ENCODE results near the gene C16orf89.

C16orf89 gene

DNA sequence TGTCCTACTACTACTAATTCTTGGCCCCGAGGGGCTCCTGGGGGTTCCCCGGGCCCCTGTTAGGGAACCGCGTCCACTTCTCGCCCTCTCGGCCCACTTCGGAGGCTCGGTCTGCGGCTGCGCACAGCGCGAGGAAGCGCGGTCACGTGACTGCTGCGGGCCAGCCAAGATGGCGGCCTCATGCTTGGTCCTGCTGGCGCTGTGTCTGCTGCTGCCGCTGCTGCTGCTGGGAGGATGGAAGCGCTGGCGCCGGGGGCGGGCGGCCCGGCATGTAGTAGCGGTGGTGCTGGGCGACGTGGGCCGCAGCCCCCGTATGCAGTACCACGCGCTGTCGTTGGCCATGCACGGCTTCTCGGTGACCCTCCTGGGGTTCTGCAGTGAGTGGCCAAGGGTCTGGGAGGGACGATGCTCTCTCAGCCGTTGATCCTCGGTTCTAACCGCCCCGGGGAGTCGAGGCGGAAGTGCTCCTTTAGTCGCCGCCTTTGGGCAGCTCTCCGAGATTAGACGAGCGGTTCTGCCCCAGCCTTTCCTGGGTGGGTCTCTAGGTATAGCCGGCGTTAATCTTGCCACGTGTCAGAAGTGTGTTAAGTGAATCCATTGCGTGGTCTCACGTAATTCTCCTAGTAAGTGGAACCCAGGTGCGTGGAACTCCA, 6.1 kb upstream of the C16orf89 start, which contains the start of gene ALG1:
Gene ALG1 (plus strand): TSS at position 163 of the 653 bp plus-strand sequence. CDS start 7 bp downstream, at position 170.
- 1 to 2% methylated on average over 53 of the region's 53 CpGs for WGBS, 2 experiments
- H3K4me3 ChIP-seq (ENCODE audit: insufficient read depth, low read depth, low read length): peak within 1 kb of the TSS; percentile 77
- no peaks in the 10 kb centered on the region for H3K9me3 ChIP-seq (ENCODE audit: control insufficient read depth, low read length)
- no peaks in the 10 kb centered on the region for H3K27me3 ChIP-seq (ENCODE audit: control insufficient read depth, insufficient read depth, low read length, poor library complexity, severe bottlenecking)
- H3K36me3 ChIP-seq (ENCODE audit: control insufficient read depth, insufficient read depth, low read length): no peaks in the 10 kb centered on the region
- H3K4me1 ChIP-seq (ENCODE audit: control insufficient read depth, insufficient read depth, low read length): peaks cover 4% of the 10 kb centered on the region
- no peak within 1 kb of the TSS for H3K27ac ChIP-seq (ENCODE audit: insufficient read depth, low read depth, low read length, poor library complexity, severe bottlenecking)

- Histone ChIP-seq H3K9me3 (ENCODE audit: control insufficient read depth, low read length) (no peaks in the 10 kb centered on the region), H3K4me1 (ENCODE audit: control insufficient read depth, insufficient read depth, low read length) (peaks cover 4% of the 10 kb centered on the region), H3K36me3 (ENCODE audit: control insufficient read depth, insufficient read depth, low read length) (no peaks in the 10 kb centered on the region), H3K27ac (ENCODE audit: insufficient read depth, low read depth, low read length, poor library complexity, severe bottlenecking) (no peak overlapping the region), H3K27me3 (ENCODE audit: control insufficient read depth, insufficient read depth, low read length, poor library complexity, severe bottlenecking) (no peaks in the 10 kb centered on the region), H3K4me3 (ENCODE audit: insufficient read depth, low read depth, low read length) (peak overlapping the region; percentile 77)
- WGBS, 2 experiments: 83 to 87% methylated on average over 7 of the region's 7 CpGs
Observed at GRCh38 chr16:5071341-5071680, 5.6 kb upstream of the C16orf89 start.

- WGBS, 2 experiments: 90 to 93% methylated on average over 15 of the region's 15 CpGs
- H3K36me3 ChIP-seq (ENCODE audit: control insufficient read depth, insufficient read depth, low read length): no peaks in the 10 kb centered on the region
Observed at GRCh38 chr16:5070431-5071186, 4.9 kb upstream of the C16orf89 start.

GRCh38 chr16:5069854-5070253, 4.1 kb upstream of the C16orf89 start:
- 88 to 94% methylated on average over 9 of the region's 9 CpGs for WGBS, 2 experiments
- H3K4me3 ChIP-seq (ENCODE audit: insufficient read depth, low read depth, low read length): no peak overlapping the region
- no peaks in the 10 kb centered on the region for H3K36me3 ChIP-seq (ENCODE audit: control insufficient read depth, insufficient read depth, low read length)
- H3K9me3 ChIP-seq (ENCODE audit: control insufficient read depth, low read length): no peaks in the 10 kb centered on the region
- no peaks in the 10 kb centered on the region for H3K27me3 ChIP-seq (ENCODE audit: control insufficient read depth, insufficient read depth, low read length, poor library complexity, severe bottlenecking)
- H3K4me1 ChIP-seq (ENCODE audit: control insufficient read depth, insufficient read depth, low read length): peaks cover 4% of the 10 kb centered on the region
- no peak overlapping the region for H3K27ac ChIP-seq (ENCODE audit: insufficient read depth, low read depth, low read length, poor library complexity, severe bottlenecking)

More at GRCh38 chr16:5070431-5071186, 4.9 kb upstream of the C16orf89 start:
- Histone ChIP-seq H3K4me1 (ENCODE audit: control insufficient read depth, insufficient read depth, low read length) (peaks cover 4% of the 10 kb centered on the region), H3K4me3 (ENCODE audit: insufficient read depth, low read depth, low read length) (no peak overlapping the region), H3K27me3 (ENCODE audit: control insufficient read depth, insufficient read depth, low read length, poor library complexity, severe bottlenecking) (no peaks in the 10 kb centered on the region), H3K27ac (ENCODE audit: insufficient read depth, low read depth, low read length, poor library complexity, severe bottlenecking) (no peak overlapping the region), H3K9me3 (ENCODE audit: control insufficient read depth, low read length) (no peaks in the 10 kb centered on the region)

DNA sequence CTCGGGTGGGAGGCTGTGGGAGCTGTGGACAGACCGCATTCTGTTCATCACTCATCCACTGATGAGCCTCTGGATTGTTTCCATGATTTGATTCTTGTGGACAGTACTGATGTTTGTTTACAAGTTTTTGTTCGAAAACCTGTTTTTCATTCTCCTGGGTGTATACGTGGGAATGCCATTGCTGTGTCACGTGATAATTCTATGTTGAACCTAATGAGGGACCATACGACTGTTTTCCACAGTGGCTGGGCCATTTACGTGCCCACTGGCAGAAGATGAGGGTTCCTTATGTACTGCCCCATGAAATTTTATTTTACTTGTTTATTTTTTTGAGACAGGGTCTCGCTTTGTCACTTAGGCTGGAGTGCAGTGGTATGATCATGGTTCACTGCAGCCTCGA, 3.3 kb upstream of the C16orf89 start:
- H3K36me3 ChIP-seq (ENCODE audit: control insufficient read depth, insufficient read depth, low read length): no peaks in the 10 kb centered on the region
- H3K4me1 ChIP-seq (ENCODE audit: control insufficient read depth, insufficient read depth, low read length): peaks cover 4% of the 10 kb centered on the region
- H3K27me3 ChIP-seq (ENCODE audit: control insufficient read depth, insufficient read depth, low read length, poor library complexity, severe bottlenecking): no peaks in the 10 kb centered on the region
- H3K4me3 ChIP-seq (ENCODE audit: insufficient read depth, low read depth, low read length): no peak overlapping the region
- H3K27ac ChIP-seq (ENCODE audit: insufficient read depth, low read depth, low read length, poor library complexity, severe bottlenecking): no peak overlapping the region
- H3K9me3 ChIP-seq (ENCODE audit: control insufficient read depth, low read length): no peaks in the 10 kb centered on the region
- 90 to 93% methylated on average over 9 of the region's 9 CpGs for WGBS, 2 experiments

DNA sequence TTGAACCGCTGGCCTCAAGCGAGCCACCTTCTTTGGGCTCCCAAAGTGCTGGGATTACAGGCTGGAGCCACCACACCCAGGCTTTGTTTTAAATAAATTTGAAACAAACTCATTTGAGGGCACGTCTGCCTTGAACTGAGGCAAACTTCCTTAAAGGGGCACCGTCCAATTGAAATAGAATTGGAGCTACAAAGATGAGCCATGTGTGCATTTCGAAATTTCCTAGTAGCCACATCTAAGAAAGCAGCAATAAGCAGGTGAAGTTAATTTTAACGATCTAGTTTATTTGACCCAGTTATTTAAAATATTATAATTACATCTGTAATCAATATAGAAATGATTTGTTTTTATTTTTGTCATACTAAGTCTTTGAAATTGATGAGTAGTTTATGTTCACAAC, 755 bp upstream of the C16orf89 start:
- WGBS, 2 experiments: 86 to 91% methylated on average over 5 of the region's 6 CpGs
- Histone ChIP-seq H3K4me1 (ENCODE audit: control insufficient read depth, insufficient read depth, low read length) (no peaks in the 10 kb centered on the region), H3K27ac (ENCODE audit: insufficient read depth, low read depth, low read length, poor library complexity, severe bottlenecking) (no peak overlapping the region), H3K27me3 (ENCODE audit: control insufficient read depth, insufficient read depth, low read length, poor library complexity, severe bottlenecking) (no peaks in the 10 kb centered on the region), H3K4me3 (ENCODE audit: insufficient read depth, low read depth, low read length) (no peak overlapping the region), H3K9me3 (ENCODE audit: control insufficient read depth, low read length) (no peaks in the 10 kb centered on the region), H3K36me3 (ENCODE audit: control insufficient read depth, insufficient read depth, low read length) (no peaks in the 10 kb centered on the region)

DNA sequence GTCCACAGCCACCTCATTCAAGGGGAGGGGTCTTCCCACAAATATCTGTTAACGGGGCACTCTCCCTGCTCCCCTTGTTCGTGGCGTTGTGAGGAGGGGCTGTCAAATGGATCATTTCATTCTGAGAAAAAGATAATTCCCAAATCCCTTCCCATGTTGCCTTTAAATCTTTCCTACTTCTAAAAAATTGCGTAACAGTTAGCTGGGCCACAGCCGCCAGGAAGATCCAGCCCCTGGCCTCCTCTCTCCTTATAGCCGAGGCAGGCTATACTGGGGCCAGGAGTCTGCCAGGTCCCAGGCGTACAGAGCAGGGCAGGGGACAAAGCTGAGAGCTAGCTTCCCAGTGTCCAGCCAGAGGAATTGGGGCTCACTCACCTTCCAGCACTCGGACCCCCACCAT, 430 bp downstream of the C16orf89 start:
- H3K9me3 ChIP-seq (ENCODE audit: control insufficient read depth, low read length): no peaks in the 10 kb centered on the region
- no peaks in the 10 kb centered on the region for H3K36me3 ChIP-seq (ENCODE audit: control insufficient read depth, insufficient read depth, low read length)
- no peak overlapping the region for H3K27ac ChIP-seq (ENCODE audit: insufficient read depth, low read depth, low read length, poor library complexity, severe bottlenecking)
- no peaks in the 10 kb centered on the region for H3K27me3 ChIP-seq (ENCODE audit: control insufficient read depth, insufficient read depth, low read length, poor library complexity, severe bottlenecking)
- no peak overlapping the region for H3K4me3 ChIP-seq (ENCODE audit: insufficient read depth, low read depth, low read length)
- 90 to 93% methylated on average over 8 of the region's 8 CpGs for WGBS, 2 experiments
- no peaks in the 10 kb centered on the region for H3K4me1 ChIP-seq (ENCODE audit: control insufficient read depth, insufficient read depth, low read length)

DNA sequence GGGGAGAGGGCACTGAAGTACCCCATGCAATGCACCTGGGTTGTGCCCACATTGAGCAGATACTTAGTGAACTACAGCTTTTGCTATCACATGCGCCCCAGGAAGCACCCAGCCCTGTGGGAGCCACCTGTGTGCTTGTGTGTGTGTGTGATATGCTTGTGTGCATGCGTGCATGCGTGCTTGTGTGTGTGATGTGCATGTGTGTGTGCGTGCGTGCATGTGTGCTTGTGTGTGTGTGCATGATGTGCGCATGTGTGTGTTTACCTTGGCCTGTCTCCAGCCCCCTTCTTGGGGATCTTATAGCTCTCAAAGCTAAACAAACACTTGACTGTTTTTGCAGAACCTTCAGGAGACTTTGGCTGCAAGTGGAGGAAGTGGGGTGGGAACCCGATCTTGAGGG, 841 bp downstream of the C16orf89 start:
- no peaks in the 10 kb centered on the region for H3K9me3 ChIP-seq (ENCODE audit: control insufficient read depth, low read length)
- H3K36me3 ChIP-seq (ENCODE audit: control insufficient read depth, insufficient read depth, low read length): no peaks in the 10 kb centered on the region
- no peaks in the 10 kb centered on the region for H3K27me3 ChIP-seq (ENCODE audit: control insufficient read depth, insufficient read depth, low read length, poor library complexity, severe bottlenecking)
- no peak overlapping the region for H3K27ac ChIP-seq (ENCODE audit: insufficient read depth, low read depth, low read length, poor library complexity, severe bottlenecking)
- H3K4me3 ChIP-seq (ENCODE audit: insufficient read depth, low read depth, low read length): no peak overlapping the region
- WGBS, 2 experiments: 89 to 94% methylated on average over 7 of the region's 7 CpGs
- peaks cover 2% of the 10 kb centered on the region for H3K4me1 ChIP-seq (ENCODE audit: control insufficient read depth, insufficient read depth, low read length)

GRCh38 chr16:5062790-5063765, 2.7 kb downstream of the C16orf89 start:
- Histone ChIP-seq H3K4me1 (ENCODE audit: control insufficient read depth, insufficient read depth, low read length) (peaks cover 8% of the 10 kb centered on the region), H3K4me3 (ENCODE audit: insufficient read depth, low read depth, low read length) (no peak overlapping the region), H3K27ac (ENCODE audit: insufficient read depth, low read depth, low read length, poor library complexity, severe bottlenecking) (no peak overlapping the region), H3K9me3 (ENCODE audit: control insufficient read depth, low read length) (no peaks in the 10 kb centered on the region), H3K27me3 (ENCODE audit: control insufficient read depth, insufficient read depth, low read length, poor library complexity, severe bottlenecking) (no peaks in the 10 kb centered on the region), H3K36me3 (ENCODE audit: control insufficient read depth, insufficient read depth, low read length) (no peaks in the 10 kb centered on the region)
- WGBS, 2 experiments: 80 to 81% methylated on average over 19 of the region's 19 CpGs

DNA sequence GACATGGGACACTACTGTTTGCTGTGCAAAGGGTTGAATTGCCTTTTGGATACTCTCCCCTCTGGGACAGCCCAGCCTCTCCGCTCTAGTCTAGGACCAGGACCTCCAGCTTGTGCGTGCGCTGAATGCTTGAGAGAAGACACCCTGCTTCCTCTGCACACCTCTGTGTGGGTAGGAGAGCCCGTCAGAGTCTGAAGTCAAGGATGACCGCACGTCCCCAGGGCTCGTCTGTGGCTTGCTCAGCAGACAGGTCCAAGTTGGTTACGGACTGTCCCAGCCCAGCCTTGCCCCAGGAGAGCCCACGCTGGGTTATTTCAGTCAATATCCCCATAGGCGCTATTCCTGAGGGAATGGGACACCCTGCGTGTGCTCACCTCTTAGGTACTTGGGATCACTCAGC, 3.7 kb downstream of the C16orf89 start:
- Histone ChIP-seq H3K4me3 (ENCODE audit: insufficient read depth, low read depth, low read length) (no peak overlapping the region), H3K27me3 (ENCODE audit: control insufficient read depth, insufficient read depth, low read length, poor library complexity, severe bottlenecking) (no peaks in the 10 kb centered on the region), H3K4me1 (ENCODE audit: control insufficient read depth, insufficient read depth, low read length) (peaks cover 8% of the 10 kb centered on the region), H3K36me3 (ENCODE audit: control insufficient read depth, insufficient read depth, low read length) (no peaks in the 10 kb centered on the region), H3K9me3 (ENCODE audit: control insufficient read depth, low read length) (no peaks in the 10 kb centered on the region), H3K27ac (ENCODE audit: insufficient read depth, low read depth, low read length, poor library complexity, severe bottlenecking) (no peak overlapping the region)
- WGBS, 2 experiments: 91 to 93% methylated on average over 11 of the region's 11 CpGs
